Measurements from ENCODE around the gene DLEC1. TPM values are rescaled to one million over a fixed set of nuclear protein-coding genes. Genes with fewer than 3 reads are reported as not detected.

Gene DLEC1
- total RNA-seq, 1 experiment from 2014 or later: 0.81 TPM

DNA sequence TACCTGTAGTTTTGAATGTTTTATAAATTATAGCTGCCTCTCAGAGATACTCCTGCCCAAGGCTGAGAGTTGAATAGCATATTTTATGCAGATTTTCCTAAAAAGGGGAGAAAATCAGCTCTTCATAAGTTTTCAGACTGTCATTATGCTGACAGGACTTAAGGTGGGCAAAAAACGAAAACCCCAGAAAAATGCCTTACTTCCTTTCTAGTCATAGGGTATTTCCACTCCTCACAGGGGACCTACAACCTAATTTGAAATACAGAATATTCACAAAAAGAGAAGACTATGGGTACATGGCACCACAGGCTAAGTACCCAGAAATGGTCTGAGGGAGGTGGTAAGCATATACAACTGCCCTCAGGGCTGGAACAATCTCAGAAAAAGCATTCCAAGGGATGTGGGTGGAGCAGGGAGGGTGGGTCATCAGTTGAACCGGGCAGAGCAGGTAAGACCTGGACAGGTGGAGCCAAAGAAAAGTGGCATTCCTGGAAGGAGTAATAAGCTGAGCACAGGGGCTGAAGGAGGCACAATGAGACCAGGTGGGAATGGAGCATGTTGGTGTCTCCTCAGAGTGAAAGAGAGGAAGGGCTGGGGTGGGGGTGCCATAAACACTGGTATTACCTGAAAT is 115.7 kb downstream of the DLEC1 start:
- H3K27me3 Mint-ChIP-seq (ENCODE audit: low read depth): no peaks in the 10 kb centered on the region; the same call in 1 of the 2 replicates
- H3K36me3 Mint-ChIP-seq: no peaks in the 10 kb centered on the region
- no peaks in the 10 kb centered on the region for H3K4me1 Mint-ChIP-seq
- no peak; the same call in none of the 2 replicates for ATAC-seq
- POLR2A ChIA-PET: no interaction called here
- H3K9me3 Mint-ChIP-seq: no peaks in the 10 kb centered on the region; the same call in 1 of the 2 replicates
- TF ChIP-seq FOXP1 (CRISPR knock-in tag; IDR thresholded peaks at IDR 0.05; ENCODE audit: borderline replicate concordance) (no peak), OVOL2 (CRISPR knock-in tag; IDR thresholded peaks at IDR 0.05; ENCODE audit: borderline replicate concordance) (no peak), HMGA2 (CRISPR knock-in tag; IDR thresholded peaks at IDR 0.05) (no peak), TCF7 (CRISPR knock-in tag; IDR thresholded peaks at IDR 0.05; ENCODE audit: low read depth) (no peak), FOXK1 (CRISPR knock-in tag; IDR thresholded peaks at IDR 0.05) (no peak)
- TF ChIP-seq, protein P1, sequence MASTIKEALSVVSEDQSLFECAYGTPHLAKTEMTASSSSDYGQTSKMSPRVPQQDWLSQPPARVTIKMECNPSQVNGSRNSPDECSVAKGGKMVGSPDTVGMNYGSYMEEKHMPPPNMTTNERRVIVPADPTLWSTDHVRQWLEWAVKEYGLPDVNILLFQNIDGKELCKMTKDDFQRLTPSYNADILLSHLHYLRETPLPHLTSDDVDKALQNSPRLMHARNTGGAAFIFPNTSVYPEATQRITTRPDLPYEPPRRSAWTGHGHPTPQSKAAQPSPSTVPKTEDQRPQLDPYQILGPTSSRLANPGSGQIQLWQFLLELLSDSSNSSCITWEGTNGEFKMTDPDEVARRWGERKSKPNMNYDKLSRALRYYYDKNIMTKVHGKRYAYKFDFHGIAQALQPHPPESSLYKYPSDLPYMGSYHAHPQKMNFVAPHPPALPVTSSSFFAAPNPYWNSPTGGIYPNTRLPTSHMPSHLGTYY (CRISPR knock-in tag; IDR thresholded peaks at IDR 0.05): no peak
- TF ChIP-seq, protein P2, sequence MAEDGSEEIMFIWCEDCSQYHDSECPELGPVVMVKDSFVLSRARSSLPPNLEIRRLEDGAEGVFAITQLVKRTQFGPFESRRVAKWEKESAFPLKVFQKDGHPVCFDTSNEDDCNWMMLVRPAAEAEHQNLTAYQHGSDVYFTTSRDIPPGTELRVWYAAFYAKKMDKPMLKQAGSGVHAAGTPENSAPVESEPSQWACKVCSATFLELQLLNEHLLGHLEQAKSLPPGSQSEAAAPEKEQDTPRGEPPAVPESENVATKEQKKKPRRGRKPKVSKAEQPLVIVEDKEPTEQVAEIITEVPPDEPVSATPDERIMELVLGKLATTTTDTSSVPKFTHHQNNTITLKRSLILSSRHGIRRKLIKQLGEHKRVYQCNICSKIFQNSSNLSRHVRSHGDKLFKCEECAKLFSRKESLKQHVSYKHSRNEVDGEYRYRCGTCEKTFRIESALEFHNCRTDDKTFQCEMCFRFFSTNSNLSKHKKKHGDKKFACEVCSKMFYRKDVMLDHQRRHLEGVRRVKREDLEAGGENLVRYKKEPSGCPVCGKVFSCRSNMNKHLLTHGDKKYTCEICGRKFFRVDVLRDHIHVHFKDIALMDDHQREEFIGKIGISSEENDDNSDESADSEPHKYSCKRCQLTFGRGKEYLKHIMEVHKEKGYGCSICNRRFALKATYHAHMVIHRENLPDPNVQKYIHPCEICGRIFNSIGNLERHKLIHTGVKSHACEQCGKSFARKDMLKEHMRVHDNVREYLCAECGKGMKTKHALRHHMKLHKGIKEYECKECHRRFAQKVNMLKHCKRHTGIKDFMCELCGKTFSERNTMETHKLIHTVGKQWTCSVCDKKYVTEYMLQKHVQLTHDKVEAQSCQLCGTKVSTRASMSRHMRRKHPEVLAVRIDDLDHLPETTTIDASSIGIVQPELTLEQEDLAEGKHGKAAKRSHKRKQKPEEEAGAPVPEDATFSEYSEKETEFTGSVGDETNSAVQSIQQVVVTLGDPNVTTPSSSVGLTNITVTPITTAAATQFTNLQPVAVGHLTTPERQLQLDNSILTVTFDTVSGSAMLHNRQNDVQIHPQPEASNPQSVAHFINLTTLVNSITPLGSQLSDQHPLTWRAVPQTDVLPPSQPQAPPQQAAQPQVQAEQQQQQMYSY (CRISPR knock-in tag; IDR thresholded peaks at IDR 0.05): peak; percentile 71
- no peak for DNase-seq (ENCODE audit: low spot score)
- CTCF ChIA-PET: no interaction called here
- H3K4me3 Mint-ChIP-seq: no peak overlapping the region
- no peak overlapping the region for H3K27ac Mint-ChIP-seq

DNA sequence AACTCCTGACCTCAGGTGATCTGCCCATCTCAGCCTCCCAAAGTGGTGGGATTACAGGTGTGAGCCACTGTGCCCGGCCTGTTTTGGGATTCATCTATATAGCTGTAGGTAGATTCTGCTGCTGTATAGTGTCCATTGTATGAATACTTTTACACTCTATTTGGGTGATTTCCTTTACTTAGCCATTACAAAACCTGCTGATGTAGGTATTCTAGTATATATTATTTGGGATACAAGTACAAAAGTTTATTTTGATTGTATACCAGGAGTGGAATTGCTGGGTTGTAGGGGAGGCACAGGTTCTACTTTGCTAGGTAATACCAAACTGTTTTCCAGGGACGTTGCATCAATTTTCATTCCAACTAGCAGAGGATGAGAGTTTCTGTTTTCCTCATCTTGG is 116.8 kb downstream of the DLEC1 start:
- H3K36me3 Mint-ChIP-seq: no peaks in the 10 kb centered on the region
- H3K9me3 Mint-ChIP-seq: no peaks in the 10 kb centered on the region; the same call in 1 of the 2 replicates
- no peak overlapping the region for H3K27ac Mint-ChIP-seq
- CTCF ChIA-PET: no interaction called here
- no peaks in the 10 kb centered on the region for H3K4me1 Mint-ChIP-seq
- POLR2A ChIA-PET: no interaction called here
- no peak overlapping the region for H3K4me3 Mint-ChIP-seq
- DNase-seq (ENCODE audit: low spot score) (no peak), ATAC-seq (no peak)
- no peaks in the 10 kb centered on the region; the same call in 1 of the 2 replicates for H3K27me3 Mint-ChIP-seq (ENCODE audit: low read depth)
- TF ChIP-seq, protein P3, sequence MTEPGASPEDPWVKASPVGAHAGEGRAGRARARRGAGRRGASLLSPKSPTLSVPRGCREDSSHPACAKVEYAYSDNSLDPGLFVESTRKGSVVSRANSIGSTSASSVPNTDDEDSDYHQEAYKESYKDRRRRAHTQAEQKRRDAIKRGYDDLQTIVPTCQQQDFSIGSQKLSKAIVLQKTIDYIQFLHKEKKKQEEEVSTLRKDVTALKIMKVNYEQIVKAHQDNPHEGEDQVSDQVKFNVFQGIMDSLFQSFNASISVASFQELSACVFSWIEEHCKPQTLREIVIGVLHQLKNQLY (CRISPR knock-in tag; IDR thresholded peaks at IDR 0.05): no peak
- no peak for TF ChIP-seq NFATC4 (CRISPR knock-in tag; IDR thresholded peaks at IDR 0.05)
- TF ChIP-seq NR3C1 (CRISPR knock-in tag; conservative IDR thresholded peaks at IDR 0.05; ENCODE audit: low read depth): no peak
- no peak for TF ChIP-seq FOXJ3 (CRISPR knock-in tag; IDR thresholded peaks at IDR 0.05; ENCODE audit: borderline replicate concordance)
- TF ChIP-seq TEAD4 (CRISPR knock-in tag; IDR thresholded peaks at IDR 0.05): no peak
- TF ChIP-seq, protein P1 (CRISPR knock-in tag; IDR thresholded peaks at IDR 0.05): no peak
- TF ChIP-seq, protein P4, sequence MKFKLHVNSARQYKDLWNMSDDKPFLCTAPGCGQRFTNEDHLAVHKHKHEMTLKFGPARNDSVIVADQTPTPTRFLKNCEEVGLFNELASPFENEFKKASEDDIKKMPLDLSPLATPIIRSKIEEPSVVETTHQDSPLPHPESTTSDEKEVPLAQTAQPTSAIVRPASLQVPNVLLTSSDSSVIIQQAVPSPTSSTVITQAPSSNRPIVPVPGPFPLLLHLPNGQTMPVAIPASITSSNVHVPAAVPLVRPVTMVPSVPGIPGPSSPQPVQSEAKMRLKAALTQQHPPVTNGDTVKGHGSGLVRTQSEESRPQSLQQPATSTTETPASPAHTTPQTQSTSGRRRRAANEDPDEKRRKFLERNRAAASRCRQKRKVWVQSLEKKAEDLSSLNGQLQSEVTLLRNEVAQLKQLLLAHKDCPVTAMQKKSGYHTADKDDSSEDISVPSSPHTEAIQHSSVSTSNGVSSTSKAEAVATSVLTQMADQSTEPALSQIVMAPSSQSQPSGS (CRISPR knock-in tag; IDR thresholded peaks at IDR 0.05; ENCODE audit: borderline replicate concordance, low read depth): no peak
- TF ChIP-seq KAT7 (CRISPR knock-in tag; IDR thresholded peaks at IDR 0.05; ENCODE audit: borderline replicate concordance): no peak
- TF ChIP-seq MYBL2 (CRISPR knock-in tag; IDR thresholded peaks at IDR 0.05): no peak
- no peak for TF ChIP-seq ZNF416 (CRISPR knock-in tag; IDR thresholded peaks at IDR 0.05)
- TF ChIP-seq GTF2I (CRISPR knock-in tag; conservative IDR thresholded peaks at IDR 0.05): no peak
- no peak for TF ChIP-seq ZNF219 (CRISPR knock-in tag; IDR thresholded peaks at IDR 0.05; ENCODE audit: borderline replicate concordance)
- no peak for TF ChIP-seq MXD4 (CRISPR knock-in tag; IDR thresholded peaks at IDR 0.05; ENCODE audit: borderline replicate concordance)
- TF ChIP-seq, protein P5, sequence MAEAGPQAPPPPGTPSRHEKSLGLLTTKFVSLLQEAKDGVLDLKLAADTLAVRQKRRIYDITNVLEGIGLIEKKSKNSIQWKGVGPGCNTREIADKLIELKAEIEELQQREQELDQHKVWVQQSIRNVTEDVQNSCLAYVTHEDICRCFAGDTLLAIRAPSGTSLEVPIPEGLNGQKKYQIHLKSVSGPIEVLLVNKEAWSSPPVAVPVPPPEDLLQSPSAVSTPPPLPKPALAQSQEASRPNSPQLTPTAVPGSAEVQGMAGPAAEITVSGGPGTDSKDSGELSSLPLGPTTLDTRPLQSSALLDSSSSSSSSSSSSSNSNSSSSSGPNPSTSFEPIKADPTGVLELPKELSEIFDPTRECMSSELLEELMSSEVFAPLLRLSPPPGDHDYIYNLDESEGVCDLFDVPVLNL (CRISPR knock-in tag; IDR thresholded peaks at IDR 0.05; ENCODE audit: borderline replicate concordance, low read depth): no peak
- TF ChIP-seq NR2C2 (CRISPR knock-in tag; IDR thresholded peaks at IDR 0.05): no peak
- TF ChIP-seq RELA (CRISPR knock-in tag; IDR thresholded peaks at IDR 0.05; ENCODE audit: borderline replicate concordance): no peak
- TF ChIP-seq, protein P6, sequence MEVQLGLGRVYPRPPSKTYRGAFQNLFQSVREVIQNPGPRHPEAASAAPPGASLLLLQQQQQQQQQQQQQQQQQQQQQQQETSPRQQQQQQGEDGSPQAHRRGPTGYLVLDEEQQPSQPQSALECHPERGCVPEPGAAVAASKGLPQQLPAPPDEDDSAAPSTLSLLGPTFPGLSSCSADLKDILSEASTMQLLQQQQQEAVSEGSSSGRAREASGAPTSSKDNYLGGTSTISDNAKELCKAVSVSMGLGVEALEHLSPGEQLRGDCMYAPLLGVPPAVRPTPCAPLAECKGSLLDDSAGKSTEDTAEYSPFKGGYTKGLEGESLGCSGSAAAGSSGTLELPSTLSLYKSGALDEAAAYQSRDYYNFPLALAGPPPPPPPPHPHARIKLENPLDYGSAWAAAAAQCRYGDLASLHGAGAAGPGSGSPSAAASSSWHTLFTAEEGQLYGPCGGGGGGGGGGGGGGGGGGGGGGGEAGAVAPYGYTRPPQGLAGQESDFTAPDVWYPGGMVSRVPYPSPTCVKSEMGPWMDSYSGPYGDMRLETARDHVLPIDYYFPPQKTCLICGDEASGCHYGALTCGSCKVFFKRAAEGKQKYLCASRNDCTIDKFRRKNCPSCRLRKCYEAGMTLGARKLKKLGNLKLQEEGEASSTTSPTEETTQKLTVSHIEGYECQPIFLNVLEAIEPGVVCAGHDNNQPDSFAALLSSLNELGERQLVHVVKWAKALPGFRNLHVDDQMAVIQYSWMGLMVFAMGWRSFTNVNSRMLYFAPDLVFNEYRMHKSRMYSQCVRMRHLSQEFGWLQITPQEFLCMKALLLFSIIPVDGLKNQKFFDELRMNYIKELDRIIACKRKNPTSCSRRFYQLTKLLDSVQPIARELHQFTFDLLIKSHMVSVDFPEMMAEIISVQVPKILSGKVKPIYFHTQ (CRISPR knock-in tag; IDR thresholded peaks at IDR 0.05): no peak

All from WTC11 (cell line).